B cell (primary cell): ENCODE data around the gene NUDC.

Source experiments
- CTCF ChIP-seq: fragments of 200-600 bp; IDR thresholded peaks from one replicate; pipeline ENCODE4 v1.8.0; 2022; ENCODE audit warnings: antibody characterized with exemption, mild to moderate bottlenecking
- EZH2 ChIP-seq: IDR thresholded peaks from 2 replicates; pipeline ENCODE4 v1.6.1; 2012; ENCODE audit warnings: borderline replicate concordance, low read depth, mild to moderate bottlenecking, moderate library complexity, low read length; ENCODE audit not compliant: insufficient read depth, poor library complexity, severe bottlenecking

GRCh38 chr1:26991310-26992116, 70.0 kb downstream of the NUDC start:
- no peak for TF ChIP-seq CTCF
- no peak for TF ChIP-seq EZH2
